ENCODE results near the gene ZFYVE1.

DNA sequence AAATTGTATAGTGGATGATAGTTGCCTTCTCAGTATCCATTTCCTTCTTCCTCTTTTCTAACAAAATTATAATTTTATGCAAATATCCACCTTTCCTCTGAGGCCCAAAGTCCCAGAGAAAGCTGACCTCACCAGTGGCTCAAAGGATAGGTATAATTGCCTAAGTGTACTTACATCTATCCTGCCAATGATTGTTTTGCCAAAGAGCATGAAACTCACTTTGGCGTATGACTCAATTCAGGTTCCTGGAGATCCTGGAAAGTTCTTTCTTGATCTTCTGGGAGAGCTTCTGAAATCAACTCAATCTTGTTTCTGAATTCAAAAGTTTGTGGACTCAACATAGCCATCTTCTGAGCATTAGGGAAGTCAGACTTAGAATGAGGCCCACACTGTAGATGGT, 20.9 kb upstream of the ZFYVE1 start:
- TF ChIP-seq REST (IDR thresholded peaks at IDR 0.05; ENCODE audit: borderline replicate concordance in 1 of 2, low read depth in 1 of 2, low read length in 2 of 2) (no peak), GABPB1 (CRISPR knock-in tag; IDR thresholded peaks at IDR 0.05) (no peak), ZNF274 (CRISPR knock-in tag; IDR thresholded peaks at IDR 0.05) (no peak), ATF3 (CRISPR knock-in tag; IDR thresholded peaks at IDR 0.05) (no peak), FOXP1 (IDR thresholded peaks at IDR 0.05) (no peak), FOXP1 (CRISPR knock-in tag; IDR thresholded peaks at IDR 0.05) (no peak), ZFP36L1 (CRISPR knock-in tag; IDR thresholded peaks at IDR 0.05) (no peak)

Data from HepG2 (cell line).